Raji (cell line): ENCODE measurements around the gene RAB8B.

Source experiments
- POLR2A ChIP-seq: IDR thresholded peaks from 2 replicates; pipeline ENCODE4 v1.6.1; 2011; ENCODE audit warnings: low read depth, low read length, control low read depth; ENCODE audit not compliant: insufficient read depth

The RAB8B gene

DNA sequence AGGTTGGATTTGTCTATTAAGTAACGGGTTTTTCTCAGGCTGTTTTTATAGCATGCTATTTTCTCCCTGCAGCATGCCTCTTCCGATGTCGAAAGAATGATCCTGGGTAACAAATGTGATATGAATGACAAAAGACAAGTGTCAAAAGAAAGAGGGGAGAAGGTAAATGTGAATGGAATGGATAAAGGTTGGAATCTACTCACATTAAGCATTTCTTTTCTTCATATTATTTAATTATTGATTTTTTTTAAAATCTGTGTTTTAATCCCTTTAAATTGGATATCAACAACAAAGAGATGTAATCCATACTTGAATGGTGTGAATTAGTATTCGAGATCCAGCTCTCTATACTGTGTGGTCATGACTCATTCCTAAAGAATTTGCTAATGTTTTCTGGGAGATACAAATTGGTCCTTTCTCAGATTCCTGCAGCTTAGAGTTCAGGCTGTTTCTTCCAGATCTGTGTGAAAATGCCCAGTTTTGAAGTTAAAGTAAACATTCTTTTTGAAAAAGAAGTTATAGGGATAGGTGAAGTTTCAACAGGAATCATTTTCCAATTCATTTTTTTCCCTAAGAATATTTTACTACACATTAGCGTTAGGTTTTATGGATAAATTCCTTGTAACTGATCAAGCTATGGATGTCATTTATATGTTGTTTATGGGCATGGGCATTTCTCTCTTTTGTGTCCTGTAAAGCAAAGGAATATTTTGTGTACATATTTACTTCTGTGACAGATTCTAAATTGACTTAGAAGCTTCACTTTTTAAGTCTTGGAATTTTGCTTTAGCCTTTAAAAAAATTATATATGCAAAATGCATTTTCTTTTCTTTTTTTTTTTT, 67.2 kb downstream of the RAB8B start:
- TF ChIP-seq POLR2A = no peak

DNA sequence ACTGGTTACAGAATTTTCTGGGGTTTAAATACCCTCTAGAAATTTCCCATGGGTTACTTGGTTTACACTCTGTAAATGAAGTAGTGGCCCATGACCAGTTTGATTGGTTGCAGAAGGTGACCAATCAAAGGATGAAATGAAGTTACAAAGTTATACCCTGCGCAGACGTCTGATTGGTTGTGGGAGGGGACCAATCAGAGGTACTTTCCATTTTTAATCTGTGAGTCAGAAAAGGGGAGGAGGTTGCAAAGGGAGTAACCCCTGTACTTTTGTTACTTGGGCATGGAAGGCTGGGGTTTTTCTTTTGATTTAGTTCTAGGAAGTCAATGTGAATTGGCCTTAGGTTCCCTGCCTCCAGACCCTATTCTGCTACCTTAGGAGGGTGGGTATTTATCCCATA, 69.3 kb downstream of the RAB8B start:
- no peak for TF ChIP-seq POLR2A

DNA sequence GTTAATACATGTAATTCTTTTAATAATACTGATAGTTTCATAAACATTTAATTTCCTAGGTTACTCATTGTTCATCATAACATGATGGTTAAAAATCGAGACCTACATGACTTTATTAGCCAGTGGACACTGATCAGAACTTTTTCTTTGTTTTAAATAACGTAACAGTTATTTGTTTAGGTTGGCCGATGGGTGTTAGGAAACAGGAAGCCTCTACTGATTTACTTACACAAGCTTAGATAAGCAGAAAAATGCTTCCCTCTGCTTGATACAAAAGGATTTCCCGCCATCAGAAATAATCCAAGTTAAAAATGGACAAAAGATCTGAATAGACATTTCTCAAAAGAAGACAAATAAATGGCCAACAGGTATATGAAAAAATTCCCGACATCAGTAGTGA, 71.4 kb downstream of the RAB8B start:
- no peak for TF ChIP-seq POLR2A

DNA sequence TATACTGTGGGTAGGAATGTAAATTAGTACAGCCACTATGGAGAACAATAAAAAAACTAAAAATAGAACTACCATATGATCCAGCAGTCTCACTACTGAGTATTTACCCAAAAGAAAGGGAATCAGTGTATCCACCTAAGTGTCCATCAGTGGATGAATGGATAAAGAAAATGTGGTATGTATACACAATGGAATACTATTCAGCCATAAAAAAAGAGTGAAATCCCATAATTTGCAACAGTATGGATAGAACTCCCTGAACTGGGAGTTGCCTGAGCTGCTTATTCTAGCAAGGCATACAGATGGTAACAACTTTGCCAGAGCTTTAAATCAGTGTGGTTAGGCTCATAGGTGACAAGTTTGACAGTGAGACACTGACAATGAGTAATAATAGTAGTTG, 71.9 kb downstream of the RAB8B start:
- TF ChIP-seq POLR2A = no peak

DNA sequence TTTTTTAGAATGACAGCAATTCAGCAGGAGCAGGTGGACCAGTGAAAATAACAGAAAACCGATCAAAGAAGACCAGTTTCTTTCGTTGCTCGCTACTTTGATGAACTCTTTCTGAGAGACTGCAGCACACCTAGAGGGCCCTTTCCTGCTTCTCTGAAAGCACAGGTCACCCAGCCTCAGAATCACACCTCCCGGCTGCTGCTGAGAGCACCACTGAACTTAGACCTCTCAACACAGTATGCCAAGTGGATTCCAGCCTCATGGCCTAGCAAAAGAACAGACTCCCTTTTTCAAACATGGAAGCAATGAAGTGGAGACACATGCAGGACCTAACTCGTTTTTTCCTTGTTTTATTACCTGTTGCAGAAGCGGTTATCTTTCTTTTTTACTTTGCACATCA, 74.1 kb downstream of the RAB8B start:
- no peak for TF ChIP-seq POLR2A

DNA sequence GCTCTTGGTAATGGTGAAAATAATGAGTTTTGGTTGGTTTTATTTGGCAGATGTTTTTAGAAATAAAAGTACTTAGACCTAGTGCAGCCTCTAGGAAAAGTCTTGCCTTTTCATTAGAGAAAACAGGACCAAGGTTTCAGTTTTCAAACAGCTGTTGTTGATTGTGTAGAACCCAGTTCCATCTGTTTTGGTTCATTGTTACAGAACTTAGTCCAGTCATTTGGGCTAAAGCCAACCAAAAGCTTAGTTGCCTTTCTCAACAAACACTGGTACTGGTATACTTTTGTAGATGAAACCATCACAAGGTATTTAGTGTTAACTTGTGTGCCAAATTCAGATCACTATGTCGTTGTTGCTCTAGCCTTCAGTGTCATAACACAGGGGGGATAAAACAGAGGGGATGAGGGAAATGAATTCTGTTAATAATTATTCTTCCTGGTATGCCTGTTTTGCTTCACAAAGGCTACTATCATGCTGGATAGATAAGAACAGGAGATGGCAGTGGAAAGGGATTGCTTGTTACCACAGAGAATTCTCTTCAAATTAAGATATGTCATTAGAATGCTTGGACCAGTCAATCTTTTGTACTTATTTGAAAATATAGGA, 75.4 kb downstream of the RAB8B start:
- TF ChIP-seq POLR2A = no peak

DNA sequence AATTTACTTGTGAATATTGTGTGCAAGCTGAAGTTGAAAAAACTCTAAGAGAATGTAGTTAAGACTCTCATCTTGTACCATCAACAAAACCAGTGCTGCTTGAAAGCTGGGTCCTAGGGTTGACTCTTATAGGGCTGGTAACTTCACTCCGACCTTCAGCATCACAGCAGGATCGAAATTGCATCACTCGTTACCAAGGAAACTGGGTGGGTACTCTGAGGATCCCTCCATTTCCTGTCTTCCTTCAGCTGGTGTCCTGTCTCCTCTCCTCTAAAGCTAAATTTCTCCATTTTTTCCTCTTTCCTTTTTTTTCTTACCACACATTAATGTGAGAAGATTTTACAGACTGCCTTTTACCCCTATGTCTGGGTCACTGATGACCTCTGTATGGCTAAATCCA, 85.0 kb downstream of the RAB8B start:
- TF ChIP-seq POLR2A = no peak

DNA sequence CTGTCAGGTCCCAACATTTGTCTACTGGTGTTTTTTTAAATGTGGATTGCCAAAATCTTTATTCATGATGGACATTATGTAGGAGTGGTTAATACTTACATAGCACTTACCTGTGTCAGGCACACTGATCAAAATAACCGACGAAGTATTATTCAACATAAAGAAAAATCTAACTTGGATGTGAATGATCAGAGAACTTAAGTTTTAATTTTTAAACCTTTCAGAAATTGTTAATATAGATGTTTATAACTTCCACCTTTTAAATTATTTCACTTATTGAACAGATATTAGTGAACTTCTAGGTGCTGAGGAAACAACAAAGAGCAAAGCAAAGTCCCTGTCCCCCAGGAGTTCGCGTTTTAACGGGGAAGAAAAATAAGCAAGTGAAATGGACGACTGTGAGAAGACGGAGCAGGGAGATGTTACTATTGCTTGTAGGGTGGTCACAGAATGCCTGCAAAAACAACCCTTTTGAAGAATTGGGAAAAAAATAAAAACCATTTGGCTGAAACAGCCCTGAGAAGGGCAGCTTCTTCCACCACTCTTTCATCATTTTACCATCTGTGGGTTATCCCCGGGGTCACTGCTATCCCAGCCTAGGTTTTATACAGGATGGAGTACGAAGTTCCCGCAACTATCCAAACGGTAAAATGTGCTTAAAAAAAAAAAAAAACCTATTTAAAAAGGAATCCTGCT, 87.1 kb downstream of the RAB8B start:
- no peak for TF ChIP-seq POLR2A

DNA sequence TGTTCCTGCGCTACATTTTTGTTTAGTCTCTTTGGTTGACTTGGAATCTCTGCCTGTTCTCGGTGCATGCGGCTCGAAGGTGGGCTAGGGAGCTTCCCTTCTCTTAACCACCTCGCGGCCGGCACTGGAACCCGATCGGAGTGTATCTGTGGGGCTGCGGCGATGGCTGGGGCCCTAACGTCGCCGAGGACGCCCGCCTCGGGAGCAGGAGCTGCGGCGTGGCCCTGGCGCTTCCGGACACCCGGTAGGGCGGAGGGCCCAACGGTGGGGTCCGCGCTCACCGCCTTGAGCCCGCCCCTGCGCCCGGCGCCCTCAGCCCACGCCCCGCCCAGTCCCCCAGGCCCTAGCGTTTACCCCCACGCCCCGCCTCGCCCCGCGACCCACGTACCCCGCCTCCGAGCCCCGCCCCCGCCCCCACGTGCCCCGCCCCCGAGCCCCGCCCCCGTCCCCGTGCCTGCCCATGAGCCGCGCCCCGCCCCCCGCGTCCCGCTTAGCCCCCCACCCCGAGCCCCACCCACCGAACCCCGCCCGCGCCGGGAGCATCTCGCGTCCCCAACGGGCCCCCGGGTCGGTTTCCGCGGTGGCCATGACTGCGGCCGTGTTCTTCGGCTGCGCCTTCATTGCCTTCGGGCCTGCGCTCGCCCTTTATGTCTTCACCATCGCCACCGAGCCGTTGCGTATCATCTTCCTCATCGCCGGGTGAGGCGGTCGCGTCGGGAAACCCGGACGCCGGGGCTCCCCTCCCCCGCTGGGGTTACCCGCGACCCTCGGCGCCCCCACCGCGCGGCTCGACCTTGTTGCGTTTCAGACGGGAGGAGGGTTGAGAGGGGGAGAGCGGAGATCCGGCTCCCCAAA, 87.9 kb downstream of the RAB8B start, which contains the start of gene APH1B:
Gene APH1B (plus strand): TSS at position 568 of the 855 bp plus-strand sequence. CDS start 19 bp downstream, at position 587.
- no peak for TF ChIP-seq POLR2A

DNA sequence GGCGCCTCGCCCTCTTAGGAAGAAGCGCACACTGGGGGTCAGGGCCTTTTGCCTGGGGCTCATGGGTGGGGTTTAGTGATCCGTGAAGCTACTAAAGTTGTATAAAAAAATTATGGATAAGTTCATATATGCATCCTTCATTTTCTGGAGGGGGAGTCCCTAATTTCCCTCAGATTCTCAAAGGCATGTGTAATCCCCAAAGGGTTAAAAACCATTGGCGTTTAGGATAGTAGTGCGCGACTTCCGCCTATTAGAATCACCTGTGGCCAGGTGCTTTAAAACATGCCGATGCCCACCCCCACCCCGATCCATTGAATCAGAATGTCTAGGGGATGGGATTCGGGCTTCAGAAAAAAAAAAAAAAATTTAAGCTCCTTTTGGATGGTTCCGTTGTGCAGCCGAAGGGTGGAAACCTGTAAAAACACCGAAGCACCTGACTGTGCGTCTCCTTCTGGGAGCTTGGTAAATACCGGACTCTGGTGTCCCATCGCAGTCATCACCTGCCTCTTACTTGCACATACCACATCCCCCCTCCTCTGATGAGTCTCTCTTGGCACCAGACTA, 88.6 kb downstream of the RAB8B start:
- no peak for TF ChIP-seq POLR2A

DNA sequence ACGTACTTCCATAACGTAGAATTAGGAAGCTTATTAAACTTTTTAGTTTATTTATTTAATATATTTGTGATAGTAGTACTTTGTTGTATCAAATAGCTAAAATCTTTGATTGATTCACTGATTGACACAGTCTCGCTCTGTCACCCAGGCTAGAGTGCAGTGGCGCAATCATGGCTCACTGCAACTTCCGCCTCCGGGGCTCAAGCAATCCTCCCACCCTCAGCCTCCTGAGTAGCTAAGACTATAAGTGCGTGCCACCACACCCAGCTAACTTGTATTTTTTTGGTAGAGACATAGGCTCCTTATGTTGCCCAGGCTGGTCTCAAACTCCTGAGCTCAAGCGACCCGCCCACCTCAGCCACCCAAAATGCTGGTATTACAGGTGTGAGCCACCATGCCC, 93.7 kb downstream of the RAB8B start:
- no peak for TF ChIP-seq POLR2A

DNA sequence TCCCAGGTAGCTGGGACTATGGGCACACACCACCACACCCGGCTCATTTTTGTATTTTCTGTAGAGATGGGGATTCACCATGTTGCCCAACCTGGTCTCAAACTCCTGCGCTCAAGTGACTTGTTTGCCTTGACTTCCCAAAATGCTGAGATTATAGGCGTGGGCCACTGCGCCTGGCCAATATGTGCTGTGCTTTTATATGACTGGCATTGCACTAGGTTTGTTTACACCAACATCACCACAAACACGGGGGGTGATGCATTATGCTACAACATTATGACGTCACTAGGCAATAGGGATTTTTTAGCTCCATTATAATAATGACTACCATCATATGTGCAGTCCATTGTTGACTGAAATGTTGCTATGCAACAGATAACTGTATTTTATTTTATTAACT, 94.9 kb downstream of the RAB8B start:
- TF ChIP-seq POLR2A = no peak

DNA sequence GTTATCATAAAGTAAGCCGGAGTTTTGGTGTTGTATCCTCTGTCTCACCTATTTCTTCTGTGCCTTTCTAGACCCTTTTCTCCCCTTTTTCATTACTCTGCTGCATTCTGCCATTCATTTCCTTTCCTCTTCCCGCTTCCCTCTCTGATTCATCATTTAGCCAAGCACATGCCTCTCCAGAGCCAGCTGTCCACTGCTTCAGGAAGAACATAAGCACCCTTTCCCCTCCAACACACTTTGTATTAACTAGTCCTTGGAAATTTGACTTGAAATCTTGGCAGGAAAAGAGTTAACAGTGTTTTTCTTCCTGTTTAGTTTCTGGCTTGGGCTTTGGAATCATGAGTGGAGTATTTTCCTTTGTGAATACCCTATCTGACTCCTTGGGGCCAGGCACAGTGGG, 97.7 kb downstream of the RAB8B start:
- no peak for TF ChIP-seq POLR2A

DNA sequence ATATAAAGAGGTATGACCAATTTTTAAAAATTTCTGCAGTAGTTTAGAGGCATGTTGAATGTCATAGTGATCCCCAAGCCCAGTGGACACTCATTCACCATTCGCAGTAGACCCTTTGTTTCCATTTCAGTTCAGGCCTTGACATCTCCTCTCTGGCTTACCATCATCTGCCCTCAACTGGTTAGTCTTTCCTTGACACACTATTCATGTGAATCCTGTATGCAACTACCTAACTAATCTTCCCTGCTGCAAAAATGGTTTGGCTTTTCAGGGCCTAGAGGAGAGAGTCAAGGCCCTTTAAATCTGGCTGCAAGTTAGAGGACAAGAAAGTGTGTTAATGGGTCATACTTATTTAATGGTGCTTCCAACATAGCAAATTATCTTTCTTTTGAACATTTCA, 98.9 kb downstream of the RAB8B start:
- no peak for TF ChIP-seq POLR2A
